CD4-positive, alpha-beta T cell treated with Interleukin-6 for 4 hours (primary cell): Measurements from ENCODE around the gene LMBR1L.
A peak's percentile ranks its signal among the peaks of the same experiment; 100 is the strongest.
"Not testable (repeated sequence)": the region's sequence is repeated elsewhere in the genome, so short reads cannot be mapped to it uniquely, and the experiment has no call there.

Source experiments
- DNase-seq: peaks from one replicate; pipeline ENCODE4 v3.0.0-alpha.2; 2020; ENCODE audit warnings: mixed read lengths

The LMBR1L gene

GRCh38 chr12:49110464-49111155, at the start of gene LMBR1L:
TSS of gene LMBR1L (minus strand) at chr12:49110847. CDS start at chr12:49110555, 292 bp downstream.
- peak; percentile 98 for DNase-seq

GRCh38 chr12:49160399-49160798, 49.8 kb upstream of the LMBR1L start:
- no peak for DNase-seq

- no peak for DNase-seq
These were observed 43.6 kb upstream of the LMBR1L start for GRCh38 chr12:49154221-49154620.

GRCh38 chr12:49147384-49147783, 36.7 kb upstream of the LMBR1L start:
- DNase-seq, result no peak

GRCh38 chr12:49146406-49146805, 35.8 kb upstream of the LMBR1L start:
- no peak for DNase-seq

GRCh38 chr12:49144384-49144783, 33.7 kb upstream of the LMBR1L start:
- DNase-seq, result no peak

GRCh38 chr12:49138999-49139398, 28.4 kb upstream of the LMBR1L start:
- no peak for DNase-seq

GRCh38 chr12:49138587-49138986, 27.9 kb upstream of the LMBR1L start:
- DNase-seq, result no peak

- no peak for DNase-seq
These were observed 26.8 kb upstream of the LMBR1L start for GRCh38 chr12:49137476-49137875.

GRCh38 chr12:49136997-49137396, 26.4 kb upstream of the LMBR1L start:
- DNase-seq, result not testable (repeated sequence)

- no peak for DNase-seq
These were observed 22.9 kb upstream of the LMBR1L start for GRCh38 chr12:49133590-49133989.

GRCh38 chr12:49133014-49133413, 22.4 kb upstream of the LMBR1L start:
- DNase-seq, result no peak

- DNase-seq, result no peak
These were observed 21.3 kb upstream of the LMBR1L start for GRCh38 chr12:49131894-49132461.

- DNase-seq, result peak; percentile 93
These were observed 20.6 kb upstream of the LMBR1L start, which contains the start of gene TUBA1B for GRCh38 chr12:49131051-49131893. TSS of gene TUBA1B (minus strand) at chr12:49131395. CDS start at chr12:49131300, 95 bp downstream.

GRCh38 chr12:49130151-49131050, 19.8 kb upstream of the LMBR1L start:
- peak; percentile 97 for DNase-seq

- no peak for DNase-seq
These were observed 18.9 kb upstream of the LMBR1L start for GRCh38 chr12:49129332-49130150.

- not testable (repeated sequence) for DNase-seq
These were observed 17.3 kb upstream of the LMBR1L start for GRCh38 chr12:49127971-49128370.

- no peak for DNase-seq
These were observed 16.5 kb upstream of the LMBR1L start for GRCh38 chr12:49126852-49127763.

GRCh38 chr12:49121047-49121696, 10.5 kb upstream of the LMBR1L start:
- DNase-seq, result no peak

GRCh38 chr12:49111206-49111605, 559 bp upstream of the LMBR1L start:
- no peak for DNase-seq
